ENCODE results near the gene SP8.

DNA sequence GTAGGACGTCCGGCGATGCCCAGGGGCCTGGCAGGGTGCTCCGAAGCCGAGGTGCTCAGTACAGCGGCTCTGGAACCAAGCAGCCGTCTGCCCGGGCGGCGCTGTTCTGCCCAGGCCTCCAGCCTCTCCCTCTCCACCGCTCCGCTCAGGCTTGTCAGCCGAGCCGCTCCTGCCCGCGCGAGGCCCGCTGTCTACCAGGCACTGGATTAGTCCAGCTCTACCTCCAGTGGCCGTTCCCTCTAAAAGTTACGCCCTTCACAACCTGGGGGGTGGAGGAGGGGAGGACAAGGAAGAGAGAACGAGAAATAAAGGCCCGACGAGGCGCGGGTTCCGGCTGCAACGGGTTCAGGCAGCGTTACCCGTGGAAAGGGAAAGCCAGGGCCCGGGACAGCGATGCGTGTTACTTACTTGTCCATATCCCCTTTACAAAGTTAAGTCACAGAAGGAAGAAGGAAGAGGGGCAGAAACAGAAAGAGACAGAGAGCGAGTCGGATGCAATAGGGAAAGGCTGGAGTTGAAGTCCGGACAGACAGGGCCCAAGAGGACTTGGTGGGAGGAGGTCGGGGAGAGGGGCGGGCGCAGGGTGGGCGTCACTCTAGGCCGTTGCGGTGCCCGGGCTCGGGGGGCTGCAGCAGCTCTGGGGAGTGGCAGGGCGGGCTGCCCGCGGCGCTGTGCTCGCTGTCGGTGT is 2.8 kb downstream of the SP8 start:
- TF ChIP-seq, protein P1, sequence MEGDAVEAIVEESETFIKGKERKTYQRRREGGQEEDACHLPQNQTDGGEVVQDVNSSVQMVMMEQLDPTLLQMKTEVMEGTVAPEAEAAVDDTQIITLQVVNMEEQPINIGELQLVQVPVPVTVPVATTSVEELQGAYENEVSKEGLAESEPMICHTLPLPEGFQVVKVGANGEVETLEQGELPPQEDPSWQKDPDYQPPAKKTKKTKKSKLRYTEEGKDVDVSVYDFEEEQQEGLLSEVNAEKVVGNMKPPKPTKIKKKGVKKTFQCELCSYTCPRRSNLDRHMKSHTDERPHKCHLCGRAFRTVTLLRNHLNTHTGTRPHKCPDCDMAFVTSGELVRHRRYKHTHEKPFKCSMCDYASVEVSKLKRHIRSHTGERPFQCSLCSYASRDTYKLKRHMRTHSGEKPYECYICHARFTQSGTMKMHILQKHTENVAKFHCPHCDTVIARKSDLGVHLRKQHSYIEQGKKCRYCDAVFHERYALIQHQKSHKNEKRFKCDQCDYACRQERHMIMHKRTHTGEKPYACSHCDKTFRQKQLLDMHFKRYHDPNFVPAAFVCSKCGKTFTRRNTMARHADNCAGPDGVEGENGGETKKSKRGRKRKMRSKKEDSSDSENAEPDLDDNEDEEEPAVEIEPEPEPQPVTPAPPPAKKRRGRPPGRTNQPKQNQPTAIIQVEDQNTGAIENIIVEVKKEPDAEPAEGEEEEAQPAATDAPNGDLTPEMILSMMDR (IDR thresholded peaks at IDR 0.05; ENCODE audit: insufficient read depth, low read depth, low read length), result no peak
- peak; percentile 29 for TF ChIP-seq EZH2 (IDR thresholded peaks at IDR 0.05; ENCODE audit: insufficient read depth, low read length)

All from astrocyte (in vitro differentiated cells and primary cell).